H9 (cell line): ENCODE data around the gene FTO. TPM values are rescaled to one million over a fixed set of nuclear protein-coding genes. Genes with fewer than 3 reads are reported as not detected.

Source experiments
- DNase-seq: peaks from one replicate; pipeline ENCODE4 v3.0.0-alpha.2; 2017
- H2AFZ ChIP-seq: one replicate; pipeline ENCODE4 v1.6.1; 2013; ENCODE audit warnings: mild to moderate bottlenecking, low read length, control low read depth, moderate library complexity
- H2AK5ac ChIP-seq: 2 replicates; pipeline ENCODE4 v1.6.1; 2013; ENCODE audit warnings: low read length, control low read depth, mixed read lengths; ENCODE audit not compliant: insufficient read length
- H2BK120ac ChIP-seq: one replicate; pipeline ENCODE4 v1.6.1; 2013; ENCODE audit warnings: low read depth, mild to moderate bottlenecking, low read length, control low read depth, inconsistent platforms; ENCODE audit not compliant: poor library complexity, severe bottlenecking
- H2BK12ac ChIP-seq: 2 replicates; pipeline ENCODE4 v1.6.1; 2013; ENCODE audit warnings: low read length, control low read depth, mixed read lengths, low read depth; ENCODE audit not compliant: insufficient read length
- H2BK15ac ChIP-seq: 2 replicates; pipeline ENCODE4 v1.6.1; 2013; ENCODE audit warnings: low read depth, low read length, control low read depth
- H2BK20ac ChIP-seq: one replicate; pipeline ENCODE4 v1.6.1; 2013; ENCODE audit warnings: low read depth, mild to moderate bottlenecking, low read length, control low read depth, inconsistent platforms; ENCODE audit not compliant: poor library complexity, severe bottlenecking
- H2BK5ac ChIP-seq: 2 replicates; pipeline ENCODE4 v1.6.1; 2013; ENCODE audit warnings: low read length, control low read depth, mixed read lengths; ENCODE audit not compliant: insufficient read length
- H3K14ac ChIP-seq: 2 replicates; pipeline ENCODE4 v1.6.1; 2013; ENCODE audit warnings: low read length, control low read depth; ENCODE audit not compliant: insufficient read depth
- H3K18ac ChIP-seq: 2 replicates; pipeline ENCODE4 v1.6.1; 2013; ENCODE audit warnings: low read depth, mild to moderate bottlenecking, mixed read lengths, low read length, control low read depth; ENCODE audit not compliant: insufficient read length
- H3K23ac ChIP-seq: 2 replicates; pipeline ENCODE4 v1.6.1; 2013; ENCODE audit warnings: low read length, control low read depth, mixed read lengths, low read depth; ENCODE audit not compliant: insufficient read length
- H3K23me2 ChIP-seq: 2 replicates; pipeline ENCODE4 v1.6.1; 2013; ENCODE audit warnings: low read depth, mild to moderate bottlenecking, mixed read lengths, low read length, control low read depth; ENCODE audit not compliant: insufficient read length, poor library complexity, severe bottlenecking
- H3K27ac ChIP-seq: 2 replicates; pipeline ENCODE4 v1.5.1; 2013; ENCODE audit warnings: low read length, control low read depth, mixed read lengths, low read depth; ENCODE audit not compliant: insufficient read length
- H3K27me3 ChIP-seq: 2 replicates; pipeline ENCODE4 v1.6.1; 2013; ENCODE audit warnings: low read length, control low read depth, inconsistent platforms; ENCODE audit not compliant: insufficient read depth
- H3K4ac ChIP-seq: 2 replicates; pipeline ENCODE4 v1.6.1; 2013; ENCODE audit warnings: low read depth, mild to moderate bottlenecking, control low read depth, inconsistent platforms, low read length, moderate library complexity
- H3K4me1 ChIP-seq: 2 replicates; pipeline ENCODE4 v1.6.1; 2013; ENCODE audit warnings: low read length, control low read depth, inconsistent platforms; ENCODE audit not compliant: insufficient read depth
- H3K4me2 ChIP-seq: 2 replicates; pipeline ENCODE4 v1.6.1; 2013; ENCODE audit warnings: low read length, control low read depth, mixed read lengths; ENCODE audit not compliant: insufficient read length, insufficient read depth
- H3K56ac ChIP-seq: 2 replicates; pipeline ENCODE4 v1.6.1; 2013; ENCODE audit warnings: low read depth, mild to moderate bottlenecking, mixed read lengths, low read length, control low read depth; ENCODE audit not compliant: insufficient read length
- H3K79me1 ChIP-seq: 2 replicates; pipeline ENCODE4 v1.6.1; 2013; ENCODE audit warnings: low read depth, mild to moderate bottlenecking, moderate library complexity, low read length, control low read depth, inconsistent platforms; ENCODE audit not compliant: insufficient read depth, poor library complexity, severe bottlenecking
- H3K79me2 ChIP-seq: 2 replicates; pipeline ENCODE4 v1.6.1; 2013; ENCODE audit warnings: low read length, control low read depth, inconsistent platforms; ENCODE audit not compliant: insufficient read depth
- H3K9ac ChIP-seq: 2 replicates; pipeline ENCODE4 v1.6.1; 2013; ENCODE audit warnings: low read length, control low read depth, mixed read lengths; ENCODE audit not compliant: insufficient read length; ENCODE audit errors: extremely low read depth
- H3K9me3 ChIP-seq: one replicate; pipeline ENCODE4 v1.6.1; 2013; ENCODE audit warnings: low read depth, low read length, inconsistent platforms; ENCODE audit not compliant: control insufficient read depth
- H3T11ph ChIP-seq: one replicate; pipeline ENCODE4 v1.6.1; 2013; ENCODE audit warnings: mild to moderate bottlenecking, low read length, control low read depth, inconsistent platforms
- H4K20me1 ChIP-seq: one replicate; pipeline ENCODE4 v1.6.1; 2013; ENCODE audit not compliant: control insufficient read depth, insufficient read length, insufficient read depth
- H4K5ac ChIP-seq: 2 replicates; pipeline ENCODE4 v1.6.1; 2013; ENCODE audit warnings: low read depth, mild to moderate bottlenecking, mixed read lengths, low read length, control low read depth; ENCODE audit not compliant: insufficient read length
- H4K8ac ChIP-seq: replicated peaks from 2 replicates; pipeline ENCODE4 v1.6.1; 2013; ENCODE audit warnings: low read length, control low read depth, mixed read lengths, low read depth; ENCODE audit not compliant: insufficient read length
- H4K91ac ChIP-seq: 2 replicates; pipeline ENCODE4 v1.6.1; 2013; ENCODE audit warnings: low read depth, mild to moderate bottlenecking, moderate library complexity, mixed read lengths, low read length, control low read depth; ENCODE audit not compliant: insufficient read length
- H3K27ac Mint-ChIP-seq, 3 experiments: 2 replicates in 2 of 3; 3 replicates in 1 of 3; pipeline ENCODE4 v1.8.0; 2020 to 2021; ENCODE audit warnings: mixed read lengths in 3 of 3, mild to moderate bottlenecking in 1 of 3, moderate library complexity in 1 of 3
- H3K27me3 Mint-ChIP-seq: 2 replicates; pipeline ENCODE4 v1.8.0; 2021; ENCODE audit warnings: low read depth, mild to moderate bottlenecking, moderate library complexity, mixed read lengths
- H3K36me3 Mint-ChIP-seq, 3 experiments: 2 replicates in 2 of 3; 3 replicates in 1 of 3; pipeline ENCODE4 v1.8.0; 2020 to 2021; ENCODE audit warnings: low read depth in 3 of 3, mixed read lengths in 3 of 3; ENCODE audit not compliant: insufficient read depth in 1 of 3
- H3K4me1 Mint-ChIP-seq, 2 experiments: 2 replicates each; pipeline ENCODE4 v1.8.0; 2020; ENCODE audit warnings: mixed read lengths in 2 of 2
- H3K4me3 Mint-ChIP-seq, 2 experiments: 2 replicates in 1 of 2; 3 replicates in 1 of 2; pipeline ENCODE4 v1.8.0; 2020 to 2021; ENCODE audit warnings: mild to moderate bottlenecking in 2 of 2, mixed read lengths in 2 of 2, moderate library complexity in 1 of 2
- H3K9me3 Mint-ChIP-seq, 2 experiments: 2 replicates in 1 of 2; 3 replicates in 1 of 2; pipeline ENCODE4 v1.8.0; 2020; ENCODE audit warnings: mild to moderate bottlenecking in 2 of 2, mixed read lengths in 2 of 2, moderate library complexity in 1 of 2
- WGBS: extraction: QIAGEN DNeasy Blood & Tissue Kit; methylation state at CpG from one replicate; pipeline ENCODE4 v1.1.7; 2013; ENCODE audit warnings: missing lambda C conversion rate, low lambda C conversion rate, mixed read lengths; ENCODE audit not compliant: insufficient read length; ENCODE audit errors: extremely low coverage; 5-methylcytosine and 5-hydroxymethylcytosine counted together
- total RNA-seq: library from RNA; stranded (reverse); gene quantifications from 2 replicates; pipeline ENCODE4 v1.2.1, GENCODE V29; 2021
- TF ChIP-seq, protein P1 (sequence below): fragments of 200-600 bp; sonication (generic); conservative IDR thresholded peaks from 3 replicates; pipeline ENCODE4 v1.8.0; 2021; ENCODE audit warnings: antibody characterized with exemption, mild to moderate bottlenecking

FTO gene
- total RNA-seq, 1 experiment from 2014 or later = 67.9 TPM

DNA sequence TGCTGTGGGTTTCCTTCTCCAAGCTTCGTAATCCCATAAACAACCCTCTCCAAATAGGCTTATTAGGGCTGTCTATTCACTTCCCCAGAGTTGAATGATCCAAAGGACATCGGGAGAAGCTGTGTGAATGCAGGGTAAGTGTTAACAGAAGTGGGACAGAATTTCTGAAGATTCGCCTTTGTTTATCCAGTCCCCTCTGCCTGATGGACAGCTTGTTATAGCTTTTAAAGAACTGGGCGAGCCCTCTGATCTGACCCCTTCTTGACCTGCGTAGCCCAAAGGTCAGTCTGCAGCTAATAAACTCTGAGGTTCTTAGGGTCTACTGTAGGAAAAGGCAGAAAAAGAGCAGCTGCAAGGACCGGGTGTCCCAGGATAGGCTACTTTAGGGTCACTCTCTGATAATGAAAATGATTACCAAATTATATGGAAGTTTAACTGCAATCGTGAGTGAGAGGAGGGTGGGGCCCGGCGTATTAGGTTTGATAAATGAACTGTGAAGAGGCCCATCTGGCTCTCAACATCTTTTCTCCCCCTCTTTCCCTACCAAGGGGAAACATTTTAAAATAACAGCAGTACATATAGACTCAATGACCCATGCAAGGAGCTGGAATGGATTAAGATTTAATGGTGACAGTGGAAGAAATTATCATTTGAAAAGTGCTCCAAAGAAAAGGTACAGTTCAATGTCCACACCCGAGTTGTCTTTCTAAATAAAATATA, 233.4 kb downstream of the FTO start:
- Histone ChIP-seq H3K79me2 (no peaks in the 10 kb centered on the region), H3K18ac (no peak overlapping the region), H3K4me2 (no peak overlapping the region), H3K4ac (no peak overlapping the region), H4K5ac (no peak overlapping the region), H3T11ph (no peak overlapping the region), H3K14ac (no peak overlapping the region), H3K23me2 (no peaks in the 10 kb centered on the region), H3K23ac (no peak overlapping the region), H3K4me1 (no peaks in the 10 kb centered on the region), H3K9me3 (no peaks in the 10 kb centered on the region), H2BK12ac (no peak overlapping the region), H2AFZ (no peak overlapping the region), H3K56ac (no peak overlapping the region), H3K79me1 (no peaks in the 10 kb centered on the region), H2BK5ac (no peak overlapping the region), H2BK20ac (no peak overlapping the region), H2BK15ac (no peak overlapping the region), H2BK120ac (no peak overlapping the region), H3K9ac (no peak overlapping the region), H3K27me3 (no peaks in the 10 kb centered on the region), H4K20me1 (no peaks in the 10 kb centered on the region), H2AK5ac (no peak overlapping the region), H4K8ac (no peak overlapping the region), H4K91ac (no peak overlapping the region), H3K27ac (no peak overlapping the region)
- Mint-ChIP-seq H3K36me3 (peaks cover 0 to 4% (median 0%) of the 10 kb centered on the region in 3 experiments; a peak in 1 of 7 replicates), H3K27ac (no peak overlapping the region), H3K4me1 (peaks cover 0 to 3% of the 10 kb centered on the region in 2 experiments; a peak in 1 of 4 replicates), H3K4me3 (no peak overlapping the region), H3K9me3 (no peaks in the 10 kb centered on the region), H3K27me3 (no peaks in the 10 kb centered on the region)
- WGBS = no CpG with 5 or more reads among the region's 10 CpGs
- DNase-seq = no peak
- TF ChIP-seq, protein P1, sequence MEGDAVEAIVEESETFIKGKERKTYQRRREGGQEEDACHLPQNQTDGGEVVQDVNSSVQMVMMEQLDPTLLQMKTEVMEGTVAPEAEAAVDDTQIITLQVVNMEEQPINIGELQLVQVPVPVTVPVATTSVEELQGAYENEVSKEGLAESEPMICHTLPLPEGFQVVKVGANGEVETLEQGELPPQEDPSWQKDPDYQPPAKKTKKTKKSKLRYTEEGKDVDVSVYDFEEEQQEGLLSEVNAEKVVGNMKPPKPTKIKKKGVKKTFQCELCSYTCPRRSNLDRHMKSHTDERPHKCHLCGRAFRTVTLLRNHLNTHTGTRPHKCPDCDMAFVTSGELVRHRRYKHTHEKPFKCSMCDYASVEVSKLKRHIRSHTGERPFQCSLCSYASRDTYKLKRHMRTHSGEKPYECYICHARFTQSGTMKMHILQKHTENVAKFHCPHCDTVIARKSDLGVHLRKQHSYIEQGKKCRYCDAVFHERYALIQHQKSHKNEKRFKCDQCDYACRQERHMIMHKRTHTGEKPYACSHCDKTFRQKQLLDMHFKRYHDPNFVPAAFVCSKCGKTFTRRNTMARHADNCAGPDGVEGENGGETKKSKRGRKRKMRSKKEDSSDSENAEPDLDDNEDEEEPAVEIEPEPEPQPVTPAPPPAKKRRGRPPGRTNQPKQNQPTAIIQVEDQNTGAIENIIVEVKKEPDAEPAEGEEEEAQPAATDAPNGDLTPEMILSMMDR = no peak
